DOHH2 (cell line): ENCODE measurements around the gene MYO5A.

Source experiments
- H3F3A ChIP-seq: fragments of 200-600 bp; sonication (generic), shearing (Covaris generic); 2 replicates; pipeline ENCODE4 v1.6.0; 2016; ENCODE audit warnings: antibody characterized with exemption, mild to moderate bottlenecking; ENCODE audit not compliant: control insufficient read depth, insufficient read depth
- H3K27ac ChIP-seq: fragments of 200-600 bp; sonication (generic); 2 replicates; pipeline ENCODE4 v1.5.1; 2014; ENCODE audit warnings: low read depth, mild to moderate bottlenecking, low read length, moderate library complexity
- H3K27me3 ChIP-seq: fragments of 200-600 bp; sonication (generic); 2 replicates; pipeline ENCODE4 v1.6.1; 2014; ENCODE audit warnings: mild to moderate bottlenecking, low read length, mixed read lengths; ENCODE audit not compliant: control insufficient read depth
- H3K36me3 ChIP-seq: fragments of 200-600 bp; sonication (generic); 2 replicates; pipeline ENCODE4 v1.6.1; 2014; ENCODE audit warnings: mild to moderate bottlenecking, low read length, moderate library complexity, mixed read lengths; ENCODE audit not compliant: control insufficient read depth
- H3K4me1 ChIP-seq: fragments of 200-600 bp; sonication (generic); 2 replicates; pipeline ENCODE4 v1.6.1; 2014; ENCODE audit warnings: mild to moderate bottlenecking, low read length, mixed read lengths; ENCODE audit not compliant: control insufficient read depth
- H3K4me2 ChIP-seq: fragments of 200-600 bp; sonication (generic); 2 replicates; pipeline ENCODE4 v1.6.0; 2014; ENCODE audit warnings: mild to moderate bottlenecking, low read length, moderate library complexity
- H3K4me3 ChIP-seq: fragments of 200-600 bp; sonication (generic); 2 replicates; pipeline ENCODE4 v1.5.1; 2014; ENCODE audit warnings: mild to moderate bottlenecking, low read length, mixed read lengths
- H3K79me2 ChIP-seq: fragments of 200-600 bp; sonication (generic); 2 replicates; pipeline ENCODE4 v1.6.1; 2014; ENCODE audit warnings: mild to moderate bottlenecking, low read length, mixed read lengths; ENCODE audit not compliant: control insufficient read depth
- H3K9me2 ChIP-seq: fragments of 200-600 bp; sonication (generic); replicated peaks from 2 replicates; pipeline ENCODE4 v1.6.1; 2014; ENCODE audit warnings: mild to moderate bottlenecking, low read length, mixed read lengths; ENCODE audit not compliant: control insufficient read depth
- H3K9me3 ChIP-seq: fragments of 200-600 bp; sonication (generic); 2 replicates; pipeline ENCODE4 v1.6.1; 2014; ENCODE audit warnings: antibody characterized with exemption, low read length, mixed read lengths; ENCODE audit not compliant: control insufficient read depth, insufficient read depth
- H4K20me1 ChIP-seq: fragments of 200-600 bp; sonication (generic); 2 replicates; pipeline ENCODE4 v1.6.0; 2014; ENCODE audit warnings: low read depth, mild to moderate bottlenecking, antibody characterized with exemption, low read length, moderate library complexity; ENCODE audit not compliant: control insufficient read depth, insufficient read depth
- CTCF ChIP-seq: fragments of 200-600 bp; sonication (generic); IDR thresholded peaks from one replicate; pipeline ENCODE4 v1.5.1; 2014; ENCODE audit warnings: antibody characterized with exemption, mild to moderate bottlenecking, low read depth, low read length; ENCODE audit not compliant: poor library complexity, severe bottlenecking
- EZH2phosphoT487 ChIP-seq: fragments of 200-600 bp; sonication (generic); IDR thresholded peaks from 2 replicates; pipeline ENCODE4 v1.6.1; 2017; ENCODE audit warnings: borderline replicate concordance, mild to moderate bottlenecking, antibody characterized with exemption, low read length, moderate library complexity, mixed read lengths

Gene MYO5A

GRCh38 chr15:52563501-52564060, 34.9 kb upstream of the MYO5A start:
- Histone ChIP-seq H3K4me2 (no peak overlapping the region), H3K36me3 (peaks cover 69% of the 10 kb centered on the region), H3K27ac (no peak overlapping the region), H4K20me1 (peaks cover 49% of the 10 kb centered on the region), H3K27me3 (no peaks in the 10 kb centered on the region), H3K4me3 (no peak overlapping the region), H3F3A (no peaks in the 10 kb centered on the region), H3K79me2 (peaks cover 100% of the 10 kb centered on the region), H3K9me3 (no peaks in the 10 kb centered on the region), H3K4me1 (peaks cover 52% of the 10 kb centered on the region), H3K9me2 (no peaks in the 10 kb centered on the region)
- no peak for TF ChIP-seq EZH2phosphoT487
- no peak for TF ChIP-seq CTCF

GRCh38 chr15:52559575-52559974, 30.9 kb upstream of the MYO5A start:
- Histone ChIP-seq H3K9me2 (no peaks in the 10 kb centered on the region), H3K9me3 (no peaks in the 10 kb centered on the region), H4K20me1 (peaks cover 35% of the 10 kb centered on the region), H3K27me3 (no peaks in the 10 kb centered on the region), H3K4me3 (no peak overlapping the region), H3F3A (peaks cover 6% of the 10 kb centered on the region; the same call in 1 of the 2 replicates), H3K27ac (no peak overlapping the region), H3K4me1 (peaks cover 45% of the 10 kb centered on the region), H3K36me3 (peaks cover 73% of the 10 kb centered on the region), H3K79me2 (peaks cover 98% of the 10 kb centered on the region), H3K4me2 (0 out of 2 replicates have a peak overlapping the region, but pooled peaks have one; percentile 28)
- TF ChIP-seq EZH2phosphoT487 = no peak

GRCh38 chr15:52559022-52559421, 30.3 kb upstream of the MYO5A start:
- peaks cover 46% of the 10 kb centered on the region for H3K4me1 ChIP-seq
- no peaks in the 10 kb centered on the region for H3K9me2 ChIP-seq
- peaks cover 30% of the 10 kb centered on the region for H4K20me1 ChIP-seq
- no peaks in the 10 kb centered on the region for H3K9me3 ChIP-seq
- TF ChIP-seq EZH2phosphoT487 (no peak), CTCF (no peak)
- H3K36me3 ChIP-seq = peaks cover 73% of the 10 kb centered on the region
- peaks cover 6% of the 10 kb centered on the region; the same call in 1 of the 2 replicates for H3F3A ChIP-seq
- no peak overlapping the region for H3K4me3 ChIP-seq
- no peak overlapping the region for H3K27ac ChIP-seq
- H3K27me3 ChIP-seq = no peaks in the 10 kb centered on the region
- peaks cover 97% of the 10 kb centered on the region for H3K79me2 ChIP-seq
- 0 out of 2 replicates have a peak overlapping the region, but pooled peaks have one; percentile 28 for H3K4me2 ChIP-seq

- Histone ChIP-seq H3K27ac (no peak overlapping the region), H3K36me3 (peaks cover 74% of the 10 kb centered on the region), H3K4me1 (peaks cover 53% of the 10 kb centered on the region), H3K79me2 (peaks cover 97% of the 10 kb centered on the region), H3K9me3 (no peaks in the 10 kb centered on the region), H3K9me2 (no peaks in the 10 kb centered on the region), H4K20me1 (peaks cover 26% of the 10 kb centered on the region), H3F3A (peaks cover 6% of the 10 kb centered on the region; the same call in 1 of the 2 replicates), H3K4me3 (no peak overlapping the region), H3K4me2 (no peak overlapping the region), H3K27me3 (no peaks in the 10 kb centered on the region)
- TF ChIP-seq EZH2phosphoT487 (no peak), CTCF (no peak)
These were observed 29.5 kb upstream of the MYO5A start for GRCh38 chr15:52558196-52558595.
